ENCODE measurements around the gene RAB8A. TPM values are rescaled to one million over a fixed set of nuclear protein-coding genes. Genes with fewer than 3 reads are reported as not detected.

The RAB8A gene
- total and polyA plus RNA-seq, 9 donors: 17.5 to 59.1 (median 40.9) TPM

- Histone ChIP-seq H3K36me3 (ENCODE audit: control insufficient read depth, insufficient read depth, low read length) (no peaks in the 10 kb centered on the region), H3K4me1 (ENCODE audit: control insufficient read depth, insufficient read depth, low read length) (peaks cover 15% of the 10 kb centered on the region), H3K4me3 (ENCODE audit: low read length) (no peak overlapping the region), H3K27ac (ENCODE audit: low read length) (peak overlapping the region; percentile 62), H3K27me3 (ENCODE audit: control insufficient read depth, insufficient read depth, low read length) (no peaks in the 10 kb centered on the region), H3K9me3 (replicated peaks; ENCODE audit: control insufficient read depth, low read depth, low read length) (no peaks in the 10 kb centered on the region)
- no peak for DNase-seq
- 75% methylated on average over 15 of the region's 16 CpGs for WGBS (ENCODE audit: insufficient coverage)
These were observed 41.2 kb upstream of the RAB8A start for GRCh38 chr19:16070366-16070990.

- H3K4me3 ChIP-seq (ENCODE audit: low read length): no peak overlapping the region
- no peaks in the 10 kb centered on the region for H3K36me3 ChIP-seq (ENCODE audit: control insufficient read depth, insufficient read depth, low read length)
- H3K9me3 ChIP-seq (replicated peaks; ENCODE audit: control insufficient read depth, low read depth, low read length): no peaks in the 10 kb centered on the region
- peak overlapping the region; percentile 21 for H3K27ac ChIP-seq (ENCODE audit: low read length)
- 72% methylated on average over 7 of the region's 9 CpGs for WGBS (ENCODE audit: insufficient coverage)
- no peak for DNase-seq
- peaks cover 19% of the 10 kb centered on the region for H3K4me1 ChIP-seq (ENCODE audit: control insufficient read depth, insufficient read depth, low read length)
- no peaks in the 10 kb centered on the region for H3K27me3 ChIP-seq (ENCODE audit: control insufficient read depth, insufficient read depth, low read length)
These were observed 40.5 kb upstream of the RAB8A start for GRCh38 chr19:16071072-16071691.

- H3K4me3 ChIP-seq (ENCODE audit: low read length): no peak overlapping the region
- peaks cover 29% of the 10 kb centered on the region for H3K4me1 ChIP-seq (ENCODE audit: control insufficient read depth, insufficient read depth, low read length)
- no peaks in the 10 kb centered on the region for H3K9me3 ChIP-seq (replicated peaks; ENCODE audit: control insufficient read depth, low read depth, low read length)
- H3K36me3 ChIP-seq (ENCODE audit: control insufficient read depth, insufficient read depth, low read length): no peaks in the 10 kb centered on the region
- H3K27me3 ChIP-seq (ENCODE audit: control insufficient read depth, insufficient read depth, low read length): no peaks in the 10 kb centered on the region
- no peak overlapping the region for H3K27ac ChIP-seq (ENCODE audit: low read length)
- 90% methylated on average over 3 of the region's 7 CpGs for WGBS (ENCODE audit: insufficient coverage)
- no peak for DNase-seq
These were observed 38.2 kb upstream of the RAB8A start for GRCh38 chr19:16073481-16073880.

- 75% methylated on average over 1 of the region's 3 CpGs for WGBS (ENCODE audit: insufficient coverage)
- Histone ChIP-seq H3K9me3 (replicated peaks; ENCODE audit: control insufficient read depth, low read depth, low read length) (no peaks in the 10 kb centered on the region), H3K36me3 (ENCODE audit: control insufficient read depth, insufficient read depth, low read length) (no peaks in the 10 kb centered on the region), H3K27ac (ENCODE audit: low read length) (peak overlapping the region; percentile 17), H3K4me3 (ENCODE audit: low read length) (no peak overlapping the region), H3K4me1 (ENCODE audit: control insufficient read depth, insufficient read depth, low read length) (peaks cover 31% of the 10 kb centered on the region), H3K27me3 (ENCODE audit: control insufficient read depth, insufficient read depth, low read length) (no peaks in the 10 kb centered on the region)
- no peak for DNase-seq
These were observed 37.7 kb upstream of the RAB8A start for GRCh38 chr19:16073988-16074387.

GRCh38 chr19:16074488-16075365 lies 37.0 kb upstream of the RAB8A start:
- Histone ChIP-seq H3K36me3 (ENCODE audit: control insufficient read depth, insufficient read depth, low read length) (no peaks in the 10 kb centered on the region), H3K27me3 (ENCODE audit: control insufficient read depth, insufficient read depth, low read length) (no peaks in the 10 kb centered on the region), H3K27ac (ENCODE audit: low read length) (peak overlapping the region; percentile 94), H3K4me3 (ENCODE audit: low read length) (no peak overlapping the region), H3K4me1 (ENCODE audit: control insufficient read depth, insufficient read depth, low read length) (peaks cover 37% of the 10 kb centered on the region), H3K9me3 (replicated peaks; ENCODE audit: control insufficient read depth, low read depth, low read length) (no peaks in the 10 kb centered on the region)
- 95% methylated on average over 8 of the region's 10 CpGs for WGBS (ENCODE audit: insufficient coverage)
- no peak for DNase-seq

GRCh38 chr19:16075430-16076153 lies 36.1 kb upstream of the RAB8A start:
- peak overlapping the region; percentile 94 for H3K27ac ChIP-seq (ENCODE audit: low read length)
- 25% methylated on average over 16 of the region's 21 CpGs for WGBS (ENCODE audit: insufficient coverage)
- H3K27me3 ChIP-seq (ENCODE audit: control insufficient read depth, insufficient read depth, low read length): no peaks in the 10 kb centered on the region
- H3K36me3 ChIP-seq (ENCODE audit: control insufficient read depth, insufficient read depth, low read length): peaks cover 7% of the 10 kb centered on the region
- DNase-seq: no peak
- H3K9me3 ChIP-seq (replicated peaks; ENCODE audit: control insufficient read depth, low read depth, low read length): no peaks in the 10 kb centered on the region
- peaks cover 35% of the 10 kb centered on the region for H3K4me1 ChIP-seq (ENCODE audit: control insufficient read depth, insufficient read depth, low read length)
- peak overlapping the region; percentile 73 for H3K4me3 ChIP-seq (ENCODE audit: low read length)

GRCh38 chr19:16076154-16076957 lies 35.3 kb upstream of the RAB8A start, which contains the start of gene TPM4:
TPM4 (plus strand) TSS chr19:16076495; CDS start chr19:16076566, 71 bp downstream.
- peak; percentile 98 for DNase-seq
- peaks cover 14% of the 10 kb centered on the region for H3K36me3 ChIP-seq (ENCODE audit: control insufficient read depth, insufficient read depth, low read length)
- H3K9me3 ChIP-seq (replicated peaks; ENCODE audit: control insufficient read depth, low read depth, low read length): no peaks in the 10 kb centered on the region
- under 1% methylated on average over 90 of the region's 101 CpGs for WGBS (ENCODE audit: insufficient coverage)
- H3K4me3 ChIP-seq (ENCODE audit: low read length): peak within 1 kb of the TSS; percentile 73
- H3K27ac ChIP-seq (ENCODE audit: low read length): peak within 1 kb of the TSS; percentile 99
- H3K27me3 ChIP-seq (ENCODE audit: control insufficient read depth, insufficient read depth, low read length): no peaks in the 10 kb centered on the region
- H3K4me1 ChIP-seq (ENCODE audit: control insufficient read depth, insufficient read depth, low read length): peaks cover 33% of the 10 kb centered on the region

GRCh38 chr19:16076958-16077611 lies 34.6 kb upstream of the RAB8A start:
- peak; percentile 65 for DNase-seq
- peak overlapping the region; percentile 73 for H3K4me3 ChIP-seq (ENCODE audit: low read length)
- no peaks in the 10 kb centered on the region for H3K9me3 ChIP-seq (replicated peaks; ENCODE audit: control insufficient read depth, low read depth, low read length)
- peaks cover 28% of the 10 kb centered on the region for H3K4me1 ChIP-seq (ENCODE audit: control insufficient read depth, insufficient read depth, low read length)
- H3K36me3 ChIP-seq (ENCODE audit: control insufficient read depth, insufficient read depth, low read length): peaks cover 17% of the 10 kb centered on the region
- no peaks in the 10 kb centered on the region for H3K27me3 ChIP-seq (ENCODE audit: control insufficient read depth, insufficient read depth, low read length)
- H3K27ac ChIP-seq (ENCODE audit: low read length): peak overlapping the region; percentile 99
- under 1% methylated on average over 42 of the region's 56 CpGs for WGBS (ENCODE audit: insufficient coverage)

Measured in muscle of leg (tissue), 11 donors.